Bronchial epithelial cell (primary cell): Measurements from ENCODE around the gene ZNF135. TPM values are rescaled to one million over a fixed set of nuclear protein-coding genes. Genes with fewer than 3 reads are reported as not detected.

Source experiments
- DNase-seq: peaks from one replicate; pipeline ENCODE4 v3.0.0-alpha.2; 2010; ENCODE audit warnings: low read depth
- FAIRE-seq: peaks from 2 replicates; lab custom pipeline; 2011; peaks lifted over from hg19 to GRCh38; lab: Jason Lieb, UNC
- H3K27me3 ChIP-seq: 2 replicates; pipeline ENCODE4 v1.5.1; 2011; ENCODE audit warnings: low read length; ENCODE audit not compliant: control insufficient read depth, insufficient read depth
- H3K36me3 ChIP-seq: 2 replicates; pipeline ENCODE4 v1.5.1; 2011; ENCODE audit warnings: low read length; ENCODE audit not compliant: control insufficient read depth, insufficient read depth
- H3K4me3 ChIP-seq: 2 replicates; pipeline ENCODE4 v1.5.1; 2011; ENCODE audit warnings: mild to moderate bottlenecking, low read depth, low read length, control low read depth
- total RNA-seq: library from RNA; depleted of rRNA; stranded (reverse); fragments of >200 nt; gene quantifications from 2 replicates; pipeline ENCODE4 v1.2.1, GENCODE V29; 2014
- TF ChIP-seq, protein P1 (sequence below): IDR thresholded peaks from 2 replicates; pipeline ENCODE4 v1.5.1; 2011; ENCODE audit warnings: mild to moderate bottlenecking, moderate library complexity, low read length, control low read depth, inconsistent platforms; ENCODE audit not compliant: insufficient read depth, severe bottlenecking

The ZNF135 gene
- total RNA-seq, 1 donor from 2014 or later = 1.6 TPM

GRCh38 chr19:58118979-58119733, 60.1 kb downstream of the ZNF135 start:
- FAIRE-seq (peak; percentile 90), DNase-seq (no peak)
- TF ChIP-seq, protein P1, sequence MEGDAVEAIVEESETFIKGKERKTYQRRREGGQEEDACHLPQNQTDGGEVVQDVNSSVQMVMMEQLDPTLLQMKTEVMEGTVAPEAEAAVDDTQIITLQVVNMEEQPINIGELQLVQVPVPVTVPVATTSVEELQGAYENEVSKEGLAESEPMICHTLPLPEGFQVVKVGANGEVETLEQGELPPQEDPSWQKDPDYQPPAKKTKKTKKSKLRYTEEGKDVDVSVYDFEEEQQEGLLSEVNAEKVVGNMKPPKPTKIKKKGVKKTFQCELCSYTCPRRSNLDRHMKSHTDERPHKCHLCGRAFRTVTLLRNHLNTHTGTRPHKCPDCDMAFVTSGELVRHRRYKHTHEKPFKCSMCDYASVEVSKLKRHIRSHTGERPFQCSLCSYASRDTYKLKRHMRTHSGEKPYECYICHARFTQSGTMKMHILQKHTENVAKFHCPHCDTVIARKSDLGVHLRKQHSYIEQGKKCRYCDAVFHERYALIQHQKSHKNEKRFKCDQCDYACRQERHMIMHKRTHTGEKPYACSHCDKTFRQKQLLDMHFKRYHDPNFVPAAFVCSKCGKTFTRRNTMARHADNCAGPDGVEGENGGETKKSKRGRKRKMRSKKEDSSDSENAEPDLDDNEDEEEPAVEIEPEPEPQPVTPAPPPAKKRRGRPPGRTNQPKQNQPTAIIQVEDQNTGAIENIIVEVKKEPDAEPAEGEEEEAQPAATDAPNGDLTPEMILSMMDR = no peak
- no peak overlapping the region for H3K4me3 ChIP-seq
- no peaks in the 10 kb centered on the region for H3K27me3 ChIP-seq
- H3K36me3 ChIP-seq = no peaks in the 10 kb centered on the region

Other genes with a start within 250 kb of the ZNF135 start
- gene ZNF552, start 244.4 kb upstream of the ZNF135 start, total RNA-seq = 7.0 and 8.2 TPM in 2 replicates
- gene ZNF587B, start 229.0 kb upstream of the ZNF135 start, total RNA-seq = 19.8 and 36.1 TPM in 2 replicates
- gene ZNF587, start 209.4 kb upstream of the ZNF135 start, total RNA-seq = 11.8 and 19.5 TPM in 2 replicates
- 6.4 and 6.8 TPM in 2 replicates for gene ZNF814, start 170.2 kb upstream of the ZNF135 start, total RNA-seq
- gene ZNF417, start 142.7 kb upstream of the ZNF135 start, total RNA-seq = 14.2 and 15.5 TPM in 2 replicates
- 5.5 and 6.1 TPM in 2 replicates for gene ZNF418, start 123.9 kb upstream of the ZNF135 start, total RNA-seq
- 8.3 and 8.4 TPM in 2 replicates for gene ZNF256, start 111.6 kb upstream of the ZNF135 start, total RNA-seq
- gene C19orf18, start 84.7 kb upstream of the ZNF135 start, total RNA-seq = 0.26 and 0.38 TPM in 2 replicates
- 9.2 and 12.8 TPM in 2 replicates for gene ZNF606, start 56.5 kb upstream of the ZNF135 start, total RNA-seq
- gene ZSCAN1, start 25.3 kb upstream of the ZNF135 start, total RNA-seq = under 0.01 TPM in 1 of 2 replicates, not detected in the other
- 16.6 and 40.8 TPM in 2 replicates for gene ZSCAN18, start 38.9 kb downstream of the ZNF135 start, total RNA-seq
- 14.1 and 14.5 TPM in 2 replicates for gene ZNF329, start 91.5 kb downstream of the ZNF135 start, total RNA-seq
- gene ZNF274, start 123.8 kb downstream of the ZNF135 start, total RNA-seq = 28.2 and 36.5 TPM in 2 replicates
- 55.8 and 65.8 TPM in 2 replicates for gene ZNF544, start 169.6 kb downstream of the ZNF135 start, total RNA-seq
- 2.3 and 2.4 TPM in 2 replicates for gene ZNF8, start 219.7 kb downstream of the ZNF135 start, total RNA-seq
- gene ERVK3-1, start 246.1 kb downstream of the ZNF135 start, total RNA-seq = 50.7 and 59.2 TPM in 2 replicates